K562 (cell line): ENCODE measurements around the gene TIPIN. TPM values are rescaled to one million over a fixed set of nuclear protein-coding genes. Genes with fewer than 3 reads are reported as not detected.

Experiments
- AFF1 ChIP-seq, 2 experiments: fragments of 450-650 bp; IDR thresholded peaks; 2 replicates each; pipeline ENCODE4 v1.6.1; 2018; ENCODE audit warnings: mild to moderate bottlenecking in 2 of 2, low read depth in 1 of 2; ENCODE audit not compliant: partially characterized antibody in 2 of 2
- CTBP1 ChIP-seq: fragments of 450-650 bp; IDR thresholded peaks from 2 replicates; pipeline ENCODE4 v1.6.1; 2016; ENCODE audit warnings: borderline replicate concordance
- ESRRB ChIP-seq: fragments of 250-450 bp; sonication (Bioruptor Pico); IDR thresholded peaks from 2 replicates; pipeline ENCODE4 v1.5.0; 2020; ENCODE audit warnings: mild to moderate bottlenecking, moderate library complexity, borderline replicate concordance
- ETV1 ChIP-seq: fragments of 450-650 bp; conservative IDR thresholded peaks from 2 replicates; pipeline ENCODE4 v1.6.1; 2016; ENCODE audit warnings: missing genetic modification characterization, control low read depth, low read depth, missing compliant biosample characterization
- KLF6 ChIP-seq: fragments of 250-450 bp; sonication (Bioruptor Pico); IDR thresholded peaks from 2 replicates; pipeline ENCODE4 v1.4.0; 2020; ENCODE audit warnings: mild to moderate bottlenecking, moderate library complexity, borderline replicate concordance
- MBD2 ChIP-seq: sonication (generic); IDR thresholded peaks from 2 replicates; pipeline ENCODE4 v1.6.1; 2016; ENCODE audit warnings: low read depth, borderline replicate concordance
- PREB ChIP-seq: sonication (generic); formaldehyde crosslinking; IDR thresholded peaks from 2 replicates; pipeline ENCODE4 v1.8.1; 2023; ENCODE audit warnings: mild to moderate bottlenecking, missing genetic modification reagents
- SREBF1 ChIP-seq: fragments of 150-350 bp; IDR thresholded peaks from 2 replicates; pipeline ENCODE4 v1.6.1; 2014; ENCODE audit warnings: antibody characterized with exemption, low read depth, low read length, borderline replicate concordance
- TFAP4 ChIP-seq: sonication (generic); formaldehyde crosslinking; IDR thresholded peaks from 2 replicates; pipeline ENCODE4 v1.8.0; 2022; ENCODE audit warnings: missing genetic modification reagents, mild to moderate bottlenecking, moderate library complexity, borderline replicate concordance
- ZBTB7A ChIP-seq: IDR thresholded peaks from 2 replicates; pipeline ENCODE4 v1.6.1; 2011; ENCODE audit warnings: low read depth, mild to moderate bottlenecking, low read length, moderate library complexity, borderline replicate concordance; ENCODE audit not compliant: control insufficient read depth
- ZKSCAN1 ChIP-seq: fragments of 150-350 bp; IDR thresholded peaks from 2 replicates; pipeline ENCODE4 v1.6.1; 2016; ENCODE audit warnings: low read depth, low read length
- ZNF609 ChIP-seq: sonication (generic); formaldehyde crosslinking; IDR thresholded peaks from 2 replicates; pipeline ENCODE4 v1.8.1; 2023; ENCODE audit warnings: missing genetic modification reagents, mild to moderate bottlenecking, borderline replicate concordance
- ZNF766 ChIP-seq: fragments of 200-800 bp; sonication (Bioruptor generic); conservative IDR thresholded peaks from 2 replicates; pipeline ENCODE4 v1.6.1; 2016; ENCODE audit warnings: missing genetic modification characterization, missing compliant biosample characterization
- polyA plus RNA-seq, 8 experiments: library from polyadenylated mRNA; depleted of rRNA in 4 of 8; stranded (reverse) in 5 of 8; unstranded in 3 of 8; fragments of >200 nt; fragmentation: Nextera tagmentation in 2 of 8; fragmentation: Illumina TruSeq in 1 of 8; extraction: Ambion mirVana in 2 of 8; extraction: Trizol in 1 of 8; gene quantifications; 2 replicates each; pipeline versions ENCODE4 v1.2.1 to v1.2.3, GENCODE V29; 2011 to 2014; ENCODE audit warnings: inconsistent platforms in 1 of 8, missing spikeins in 1 of 8
- total RNA-seq, 7 experiments: library from RNA; depleted of rRNA in 6 of 7; stranded (reverse); fragments of >200 nt in 6 of 7; fragmentation: Illumina TruSeq in 2 of 7; extraction: Trizol in 2 of 7; gene quantifications; 2 replicates each; pipeline versions ENCODE4 v1.2.1 to v1.2.3, GENCODE V29; 2011 to 2021; ENCODE audit warnings: low replicate concordance in 1 of 7

Gene TIPIN
- total and polyA plus RNA-seq, 9 of the 15 experiments (the other 6 are each of a cell fraction or from before 2014, with no cell fraction given), result 22.9 to 61.4 (median 42.0) TPM

GRCh38 chr15:66386204-66387123 lies 30.0 kb upstream of the TIPIN start, which contains the start of gene MAP2K1 (continued):
- TF ChIP-seq PREB (CRISPR knock-in tag), result 0 out of 2 replicates have a peak, but pooled peaks have one; percentile 10
- 0 out of 2 replicates have a peak, but pooled peaks have one; percentile 51 for TF ChIP-seq ZKSCAN1
- 0 out of 2 replicates have a peak, but pooled peaks have one; percentile 62 for TF ChIP-seq ZNF609 (CRISPR knock-in tag)
- TF ChIP-seq ETV1 (tag), result 0 out of 2 replicates have a peak, but pooled peaks have one; percentile 15
- peak; percentile 89 for TF ChIP-seq MBD2
- TF ChIP-seq KLF6 (CRISPR knock-in tag), result peak; percentile 52; the same call in 1 of the 2 replicates
- peak; percentile 90 for TF ChIP-seq CTBP1
- peak; percentile 99 for TF ChIP-seq TFAP4 (CRISPR knock-in tag)
- TF ChIP-seq AFF1 (IDR thresholded peaks at IDR 0.05; ENCODE audit: low read depth in 1 of 2, partially characterized antibody in 2 of 2), result peak; percentile 48 to 81
- TF ChIP-seq ZNF766, result peak; percentile 42; the same call in 1 of the 2 replicates
- TF ChIP-seq ZBTB7A, result peak; percentile 65; the same call in 1 of the 2 replicates
- no peak for TF ChIP-seq ESRRB (CRISPR knock-in tag)
- TF ChIP-seq SREBF1, result no peak
